Activated naive CD4-positive, alpha-beta T cell treated with anti-CD3 and anti-CD28 coated beads, Interleukin-2, amount 50 U/mL, for 16 hours (primary cell): ENCODE results near the gene DGLUCY.
"Not testable (repeated sequence)": the region's sequence is repeated elsewhere in the genome, so short reads cannot be mapped to it uniquely, and the experiment has no call there.

Source experiments
- DNase-seq: peaks from one replicate; pipeline ENCODE4 v3.0.0-alpha.2; 2020

Gene DGLUCY

GRCh38 chr14:91218014-91218413, 104.1 kb downstream of the DGLUCY start:
- DNase-seq, result no peak

- DNase-seq, result no peak
Observed at GRCh38 chr14:91219517-91220389, 105.9 kb downstream of the DGLUCY start.

- DNase-seq, result no peak
Observed at GRCh38 chr14:91220581-91221000, 106.7 kb downstream of the DGLUCY start.

GRCh38 chr14:91221270-91221669, 107.4 kb downstream of the DGLUCY start:
- no peak for DNase-seq

- DNase-seq, result peak; percentile 44
Observed at GRCh38 chr14:91223028-91223783, 109.3 kb downstream of the DGLUCY start.

GRCh38 chr14:91225025-91225424, 111.2 kb downstream of the DGLUCY start:
- DNase-seq, result no peak

GRCh38 chr14:91226360-91226759, 112.5 kb downstream of the DGLUCY start:
- DNase-seq, result not testable (repeated sequence)

- no peak for DNase-seq
Observed at GRCh38 chr14:91227183-91227628, 113.3 kb downstream of the DGLUCY start.

- DNase-seq, result peak; percentile 87
Observed at GRCh38 chr14:91228112-91229004, 114.5 kb downstream of the DGLUCY start.

GRCh38 chr14:91229005-91229382, 115.1 kb downstream of the DGLUCY start:
- DNase-seq, result no peak

- DNase-seq, result peak; percentile 47
Observed at GRCh38 chr14:91229743-91230200, 115.9 kb downstream of the DGLUCY start.

GRCh38 chr14:91230397-91231035, 116.6 kb downstream of the DGLUCY start:
- no peak for DNase-seq

- no peak for DNase-seq
Observed at GRCh38 chr14:91231446-91231845, 117.6 kb downstream of the DGLUCY start.

- no peak for DNase-seq
Observed at GRCh38 chr14:91232052-91232451, 118.2 kb downstream of the DGLUCY start.

- no peak for DNase-seq
Observed at GRCh38 chr14:91232603-91233002, 118.7 kb downstream of the DGLUCY start.

GRCh38 chr14:91233936-91234790, 120.3 kb downstream of the DGLUCY start:
- DNase-seq, result no peak

GRCh38 chr14:91234791-91235114, 120.9 kb downstream of the DGLUCY start:
- no peak for DNase-seq

GRCh38 chr14:91235841-91236240, 122.0 kb downstream of the DGLUCY start:
- no peak for DNase-seq

- no peak for DNase-seq
Observed at GRCh38 chr14:91237219-91237618, 123.3 kb downstream of the DGLUCY start.

GRCh38 chr14:91238085-91238484, 124.2 kb downstream of the DGLUCY start:
- no peak for DNase-seq

- DNase-seq, result no peak
Observed at GRCh38 chr14:91238661-91239060, 124.8 kb downstream of the DGLUCY start.
